Activated effector memory CD4-positive, alpha-beta T cell treated with anti-CD3 and anti-CD28 coated beads, Interleukin-2, amount 50 U/mL, for 16 hours (primary cell): ENCODE data around the gene CDK6.

Experiments used
- DNase-seq: peaks from one replicate; pipeline ENCODE4 v3.0.0-alpha.2; 2020

Gene CDK6

GRCh38 chr7:92843781-92844180 is 7.4 kb upstream of the CDK6 start:
- no peak for DNase-seq

- DNase-seq: no peak
Observed at GRCh38 chr7:92843034-92843760, 6.8 kb upstream of the CDK6 start.

DNA sequence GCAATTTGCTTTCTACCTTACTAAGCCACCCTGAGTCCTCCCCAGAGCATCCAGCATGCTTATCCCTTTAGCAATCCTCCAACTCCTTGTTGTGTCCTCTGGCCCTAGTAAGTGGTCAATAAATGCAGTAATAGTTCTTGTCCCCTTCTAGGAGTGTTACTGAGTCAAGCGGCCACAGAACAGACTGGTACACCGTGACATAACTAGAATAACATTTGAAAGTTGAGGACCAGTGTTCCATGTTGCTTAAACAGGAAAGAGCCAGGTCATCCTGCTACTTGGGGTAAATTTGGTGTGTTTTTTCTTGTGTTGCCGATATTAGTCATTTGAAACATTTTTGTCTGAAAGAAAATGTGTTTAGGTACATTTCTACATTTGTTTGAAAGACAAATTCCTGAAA is 4.8 kb upstream of the CDK6 start:
- DNase-seq: no peak

- no peak for DNase-seq
Observed at GRCh38 chr7:92840316-92840715, 3.9 kb upstream of the CDK6 start.

- no peak for DNase-seq
Observed at GRCh38 chr7:92839901-92840300, 3.5 kb upstream of the CDK6 start.

GRCh38 chr7:92838934-92839333 is 2.6 kb upstream of the CDK6 start:
- no peak for DNase-seq

DNA sequence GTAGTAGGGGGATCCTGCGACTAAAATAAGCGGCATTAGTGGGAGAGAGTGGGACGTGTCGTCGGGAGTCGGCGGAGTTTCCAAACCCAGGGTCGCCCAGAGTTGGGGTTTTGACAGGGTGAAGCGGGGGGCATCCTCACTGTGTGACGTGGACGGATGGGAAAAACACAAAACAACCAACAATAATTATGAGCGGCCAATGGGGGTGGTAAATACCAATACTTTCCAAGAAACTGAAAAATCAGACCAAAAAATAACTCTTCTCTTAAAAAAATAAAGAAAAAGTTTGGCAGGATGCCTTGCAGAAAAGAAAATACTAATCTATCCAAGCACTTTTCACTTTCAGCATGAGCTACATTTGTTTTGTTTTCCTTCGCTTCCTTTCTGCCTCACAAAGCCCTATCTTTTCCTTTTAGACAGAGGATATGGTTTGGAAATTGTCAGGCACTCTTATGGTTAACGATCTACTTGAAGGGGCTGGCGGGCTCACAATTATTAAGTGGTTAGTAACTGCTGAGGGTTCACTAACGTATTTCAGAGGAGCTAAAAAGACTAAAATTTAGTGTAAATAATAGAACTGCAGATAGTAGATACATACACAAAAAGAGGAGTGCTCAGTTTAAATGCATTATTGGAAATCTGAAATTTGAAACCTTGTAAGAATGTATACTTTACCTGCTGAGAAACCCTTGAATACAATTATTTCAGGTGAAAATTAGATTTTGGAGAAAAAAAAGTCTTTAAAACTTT is 802 bp upstream of the CDK6 start:
- peak; percentile 68 for DNase-seq

DNA sequence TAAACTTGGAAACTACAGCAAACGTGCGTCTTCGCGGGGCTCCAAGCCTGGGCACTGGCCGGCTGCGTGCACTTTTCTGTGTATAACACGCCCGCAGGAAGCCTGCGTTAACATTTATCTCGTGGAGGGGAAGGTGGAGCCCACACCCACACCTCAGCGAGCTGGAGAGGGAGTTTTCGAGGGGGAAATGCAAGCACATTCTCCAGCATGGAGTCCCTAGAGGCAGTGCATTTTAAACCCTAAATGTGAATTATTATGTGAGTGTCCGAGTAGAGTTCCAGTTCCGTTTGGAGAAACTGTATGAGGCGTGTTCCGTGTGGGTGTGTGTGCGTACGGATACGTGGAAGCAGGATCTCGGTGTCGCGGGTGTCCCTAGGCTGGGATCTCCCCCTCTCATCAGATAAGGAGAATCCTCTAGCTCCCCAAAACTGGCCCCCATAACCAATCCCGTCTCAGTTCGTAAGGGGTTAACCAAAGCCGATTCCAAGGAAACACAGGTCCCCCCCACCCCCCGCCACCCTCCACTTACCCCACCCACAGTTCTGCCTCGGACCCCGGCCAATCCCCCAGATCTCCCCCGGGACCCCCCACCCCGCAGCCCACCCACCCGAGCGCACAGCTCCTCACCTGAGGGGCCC is 403 bp downstream of the CDK6 start:
- peak; percentile 83 for DNase-seq

- peak; percentile 82 for DNase-seq
Observed at GRCh38 chr7:92835261-92835850, 1.0 kb downstream of the CDK6 start.

- peak; percentile 68 for DNase-seq
Observed at GRCh38 chr7:92834507-92835260, 1.7 kb downstream of the CDK6 start.

- peak; percentile 93 for DNase-seq
Observed at GRCh38 chr7:92833766-92834506, 2.4 kb downstream of the CDK6 start.

DNA sequence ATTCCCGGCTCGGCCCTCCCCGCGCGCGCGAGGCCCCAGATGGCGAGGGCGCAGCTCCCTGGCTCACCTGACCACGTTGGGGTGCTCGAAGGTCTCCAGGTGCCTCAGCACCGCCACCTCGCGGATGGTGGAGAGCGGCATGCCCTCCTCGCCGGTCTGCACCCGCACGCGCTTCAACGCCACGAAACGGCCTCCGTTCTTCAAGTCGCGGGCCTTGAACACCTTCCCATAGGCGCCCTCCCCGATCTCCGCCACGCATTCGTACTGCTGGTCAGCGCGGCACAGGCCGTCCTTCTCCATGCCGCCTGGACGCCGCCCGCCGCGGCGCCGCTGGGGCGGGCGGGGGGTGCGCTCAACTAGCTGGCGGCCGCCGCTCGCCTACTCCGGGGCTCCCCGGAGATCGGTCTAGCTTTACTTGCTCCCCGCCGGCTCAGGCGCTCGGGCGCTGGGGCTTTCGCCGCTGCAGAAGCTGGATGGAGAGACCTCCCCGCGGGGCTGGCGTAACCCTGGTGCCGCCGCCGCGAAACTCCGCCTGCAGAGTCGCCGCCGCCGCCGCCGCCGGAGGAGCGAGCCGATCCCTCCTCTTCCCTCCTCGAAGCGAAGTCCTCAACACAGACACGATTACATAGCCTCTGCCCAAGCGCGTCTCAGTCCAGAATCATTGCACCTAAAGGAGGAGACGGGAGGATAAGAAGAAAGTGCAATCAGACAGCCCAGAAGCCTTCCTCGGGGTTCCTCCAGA is 3.2 kb downstream of the CDK6 start:
- peak; percentile 96 for DNase-seq

DNA sequence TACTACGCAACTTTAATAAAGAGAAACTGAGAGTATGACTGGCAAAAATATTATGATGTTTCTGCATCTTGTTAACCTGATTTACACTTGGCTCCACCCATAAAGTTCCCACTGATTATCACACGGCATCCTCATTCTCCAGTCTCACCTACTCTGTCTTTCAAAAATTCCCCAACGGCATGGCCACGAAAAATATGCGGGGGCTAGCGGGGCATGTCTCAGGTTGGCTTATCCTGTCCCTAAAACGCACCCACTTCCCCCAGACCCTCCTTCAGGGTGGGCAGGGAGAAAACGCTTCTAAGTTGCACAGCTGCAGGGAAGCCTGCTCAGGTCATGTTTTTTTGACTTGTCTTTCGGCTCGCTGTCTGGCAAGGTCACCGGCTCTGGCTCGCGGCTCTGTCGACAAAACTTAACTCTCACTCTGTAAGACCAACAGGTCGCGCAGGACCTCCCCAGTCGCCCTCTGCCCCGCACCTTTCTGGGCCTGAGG is 3.8 kb downstream of the CDK6 start:
- no peak for DNase-seq

DNA sequence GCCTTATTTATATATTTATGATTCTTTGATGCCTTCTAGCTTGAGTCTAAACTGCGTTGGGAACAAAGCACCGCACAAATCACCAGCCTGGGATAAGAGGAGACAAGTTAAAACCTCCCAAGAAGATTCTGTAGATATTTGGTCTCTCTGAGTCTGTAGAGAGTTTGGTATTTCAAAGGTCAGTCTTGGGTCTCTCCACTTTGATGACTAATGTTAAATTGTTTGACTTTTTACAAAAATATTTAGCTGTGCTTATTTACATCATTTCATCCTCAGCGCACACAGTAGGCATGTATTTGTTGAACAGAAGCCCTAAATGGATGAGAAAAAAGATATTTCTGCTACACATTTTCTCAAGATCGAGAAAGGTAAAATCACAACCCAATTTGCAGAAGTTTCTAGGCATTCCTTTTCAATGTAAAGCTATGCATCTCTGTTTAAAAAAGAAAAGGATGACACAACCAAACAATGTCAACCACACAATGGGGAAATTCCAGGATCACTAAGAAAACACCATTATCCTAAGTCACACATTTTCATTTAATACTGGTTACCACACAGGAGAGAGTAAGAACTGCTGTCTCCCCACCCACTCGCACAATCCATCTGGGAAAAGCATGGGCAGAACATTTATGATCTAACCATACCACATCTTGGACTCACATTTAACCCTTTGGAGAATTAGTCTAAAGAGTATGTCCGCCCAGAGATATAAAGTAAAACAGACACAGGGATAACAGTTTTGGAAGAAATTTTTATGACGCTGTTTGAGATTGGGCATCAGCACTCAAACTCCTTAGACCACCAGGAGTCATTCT is 4.4 kb downstream of the CDK6 start:
- DNase-seq: peak; percentile 67

- DNase-seq: no peak
Observed at GRCh38 chr7:92830532-92831110, 5.8 kb downstream of the CDK6 start.

GRCh38 chr7:92830027-92830426 is 6.3 kb downstream of the CDK6 start:
- no peak for DNase-seq

GRCh38 chr7:92827464-92828120 is 8.8 kb downstream of the CDK6 start:
- DNase-seq: no peak

- DNase-seq: no peak
Observed at GRCh38 chr7:92826258-92826938, 10.0 kb downstream of the CDK6 start.
